SK-MEL-5 (cell line): ENCODE data around the gene CNN3. TPM values are rescaled to one million over a fixed set of nuclear protein-coding genes. Genes with fewer than 3 reads are reported as not detected.
"Not testable (repeated sequence)": the region's sequence is repeated elsewhere in the genome, so short reads cannot be mapped to it uniquely, and the experiment has no call there.

ENCODE experiments used
- DNase-seq: peaks from one replicate; pipeline ENCODE4 v3.0.0-alpha.2; 2016; ENCODE audit warnings: low read depth, low spot score
- in situ Hi-C: cut with HindIII; loops from 2 replicates; pipeline ENCODE4 v1.10.0; 2016; ENCODE audit warnings: low sequenced_read_pairs, high pct_unique_total_duplicates, low pct_unique_long_range_greater_than_20kb
- total RNA-seq: library from RNA; depleted of rRNA; stranded (reverse); fragments of >200 nt; shearing (Covaris generic); gene quantifications from 2 replicates; pipeline ENCODE4 v1.2.3, GENCODE V29; 2014

CNN3 gene
- total RNA-seq, 1 experiment from 2014 or later = 87.8 TPM

DNA sequence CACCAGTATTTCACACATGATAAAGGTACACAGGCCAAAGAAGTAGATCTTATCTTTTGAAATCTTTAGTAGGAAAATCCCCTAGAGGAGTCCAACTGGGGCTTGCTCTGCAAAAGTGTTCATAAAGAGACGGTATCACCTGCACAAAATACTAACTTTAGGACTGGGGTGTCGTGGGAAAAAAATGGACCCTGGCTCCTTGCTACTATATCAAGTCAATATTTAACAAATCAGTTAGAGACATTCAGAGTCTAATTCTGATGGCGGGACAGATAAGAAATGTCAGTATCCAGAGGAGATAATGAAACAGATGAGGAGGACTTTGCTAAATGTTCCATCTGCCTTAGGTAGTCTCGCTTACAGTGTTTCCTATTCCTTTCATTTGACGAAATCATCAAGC, 25.6 kb upstream of the CNN3 start:
- in situ Hi-C loops = no loop called here
- DNase-seq = no peak

DNA sequence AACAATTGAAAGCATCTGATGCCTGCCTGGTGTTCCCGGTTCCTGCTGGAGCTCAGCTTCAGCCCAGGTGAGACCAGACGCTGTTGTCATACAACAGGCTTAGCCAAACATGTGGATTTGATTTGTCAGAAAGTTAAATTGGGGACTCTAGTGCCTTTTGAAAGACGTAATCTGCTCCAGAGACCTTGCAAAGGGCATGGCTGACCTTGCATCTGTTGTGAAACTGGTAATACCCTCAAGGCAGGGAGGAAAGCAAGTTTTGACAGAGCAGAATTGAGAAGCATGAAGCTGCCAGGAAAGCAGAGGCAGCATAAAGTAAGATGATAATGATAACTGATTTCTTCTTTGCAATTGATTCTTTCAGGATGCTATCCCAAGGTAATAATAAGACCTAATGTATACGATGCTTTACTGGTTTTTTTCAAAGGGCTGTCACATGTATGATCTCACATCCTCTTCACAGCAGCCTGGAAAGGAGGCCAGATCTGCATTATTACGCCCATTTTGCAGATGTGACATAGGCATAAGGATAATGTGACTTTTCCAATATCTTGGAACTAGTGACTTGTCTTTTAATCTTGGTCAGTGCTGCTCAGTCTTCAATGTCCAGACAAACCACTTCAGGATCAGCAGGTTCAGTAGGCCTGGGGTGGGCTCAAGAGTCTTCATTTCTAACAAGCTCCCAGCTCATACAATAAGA, 24.7 kb upstream of the CNN3 start:
- in situ Hi-C loops = no loop called here
- peak; percentile 9 for DNase-seq

DNA sequence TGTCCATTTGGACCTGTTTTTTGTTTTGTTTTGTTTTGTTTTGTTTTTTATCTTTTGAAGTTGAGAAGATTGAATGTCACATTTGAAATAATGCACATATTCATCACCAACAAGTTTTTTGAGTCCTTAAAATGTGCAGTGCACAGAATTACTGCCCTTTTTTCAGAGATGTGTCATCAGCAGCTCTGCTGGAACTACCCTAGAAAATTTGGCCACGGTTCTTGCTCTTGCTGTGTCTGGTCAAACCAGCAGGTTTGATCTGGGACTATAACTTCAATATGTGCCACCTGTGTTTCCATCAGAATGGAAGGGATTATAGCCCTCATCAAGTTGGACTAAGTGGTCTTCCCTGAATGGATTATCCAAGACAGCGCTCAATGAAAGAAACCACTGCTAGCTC, 24.1 kb upstream of the CNN3 start:
- no peak for DNase-seq
- in situ Hi-C loops = no loop called here

DNA sequence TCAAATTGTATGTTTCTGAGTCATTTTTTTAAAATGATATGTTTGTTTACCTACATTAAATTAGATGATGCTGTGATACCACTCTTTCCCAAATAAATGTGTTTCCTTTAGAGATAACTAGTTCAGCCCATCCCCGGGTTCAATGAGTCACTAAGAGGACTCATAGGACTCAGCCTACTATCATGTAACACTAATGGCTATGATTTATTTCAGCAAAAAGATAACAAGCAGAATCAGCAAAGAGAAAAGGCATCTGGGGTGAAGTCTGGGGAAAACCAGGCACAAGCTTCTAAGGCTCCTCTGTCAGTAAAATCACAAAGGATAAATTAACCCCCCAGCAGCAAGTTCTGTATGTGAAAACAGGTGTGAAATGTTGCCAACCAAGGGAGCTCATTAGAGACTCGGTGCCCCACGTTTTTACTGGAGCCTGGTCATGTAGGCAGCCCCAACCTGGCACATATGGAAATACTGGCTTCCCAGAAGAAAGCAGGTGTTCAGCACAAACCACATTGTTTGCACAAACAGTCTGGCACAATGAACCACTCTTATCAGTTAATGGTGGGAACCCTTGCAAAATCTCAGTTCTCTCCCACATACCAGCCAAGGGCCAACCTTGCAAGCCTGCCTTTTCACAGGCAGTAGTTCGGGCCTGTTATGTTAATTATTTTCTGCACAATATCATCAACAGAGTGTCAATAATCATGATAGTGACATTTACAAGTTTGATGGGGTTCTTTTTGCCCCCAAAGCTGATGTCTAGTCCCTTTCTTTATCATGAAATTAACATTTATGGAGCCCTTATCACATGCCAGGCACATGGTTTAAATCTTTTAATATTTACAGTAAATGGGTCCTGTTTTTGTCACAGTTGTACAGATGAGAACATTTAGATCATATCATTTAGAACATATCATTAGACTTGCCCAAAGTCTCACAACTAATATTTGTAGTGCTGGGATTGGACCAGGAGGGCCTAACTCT, 23.1 kb upstream of the CNN3 start:
- DNase-seq = no peak
- in situ Hi-C loops = no loop called here

- in situ Hi-C loops = no loop called here
- DNase-seq = no peak
Measured at GRCh38 chr1:94947437-94947836, 20.5 kb upstream of the CNN3 start.

GRCh38 chr1:94946886-94947285, 20.0 kb upstream of the CNN3 start:
- DNase-seq = no peak
- in situ Hi-C loops = no loop called here

DNA sequence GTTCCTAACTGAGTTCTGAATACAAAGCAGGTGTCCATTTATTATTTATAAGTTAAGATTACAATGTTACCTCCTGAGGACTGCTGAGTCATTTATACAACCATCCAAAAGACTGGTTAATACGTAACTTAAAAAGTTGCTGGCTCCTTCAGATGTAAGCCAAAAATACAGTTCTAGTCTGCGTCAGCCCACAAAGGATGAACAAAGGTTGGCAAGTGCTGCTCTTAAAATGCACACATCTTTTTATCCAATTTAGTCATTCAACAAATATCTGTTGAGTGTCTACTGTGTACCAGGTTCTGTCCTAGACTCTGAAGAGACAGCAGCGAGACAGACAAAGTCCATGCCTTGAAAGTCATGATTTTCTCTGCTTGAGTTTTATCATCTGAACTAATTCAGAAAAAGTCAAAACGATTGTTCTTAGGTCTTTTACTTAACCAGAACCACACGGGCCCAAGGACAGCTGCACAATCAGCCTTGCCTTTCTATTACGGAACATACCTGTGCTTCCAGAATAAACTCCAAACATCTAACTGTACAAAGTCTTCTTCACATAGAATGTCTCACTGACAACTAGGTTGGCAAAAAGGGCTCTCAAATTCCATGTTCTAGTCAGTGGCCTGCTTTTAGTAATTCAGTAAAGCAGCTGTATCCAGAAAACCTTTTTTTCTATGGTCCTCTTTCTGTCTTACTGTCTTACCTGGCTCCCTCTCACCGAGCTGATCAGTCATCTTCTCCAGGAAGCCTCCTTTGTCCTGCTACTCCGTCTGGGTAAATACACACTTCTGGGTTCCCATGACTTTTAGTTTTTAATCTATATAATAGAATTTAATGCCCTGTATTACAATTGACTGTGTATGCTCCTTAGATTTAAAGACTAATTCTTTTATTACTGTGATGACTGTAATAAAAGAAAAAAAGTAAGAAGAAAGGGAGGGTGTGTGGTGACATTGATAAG, 15.5 kb upstream of the CNN3 start:
- DNase-seq = no peak
- in situ Hi-C loops = no loop called here

GRCh38 chr1:94941480-94941879, 14.6 kb upstream of the CNN3 start:
- in situ Hi-C loops, DNase-seq: not testable (repeated sequence)

- in situ Hi-C loops = no loop called here
- no peak for DNase-seq
Measured at GRCh38 chr1:94940738-94941137, 13.8 kb upstream of the CNN3 start.

DNA sequence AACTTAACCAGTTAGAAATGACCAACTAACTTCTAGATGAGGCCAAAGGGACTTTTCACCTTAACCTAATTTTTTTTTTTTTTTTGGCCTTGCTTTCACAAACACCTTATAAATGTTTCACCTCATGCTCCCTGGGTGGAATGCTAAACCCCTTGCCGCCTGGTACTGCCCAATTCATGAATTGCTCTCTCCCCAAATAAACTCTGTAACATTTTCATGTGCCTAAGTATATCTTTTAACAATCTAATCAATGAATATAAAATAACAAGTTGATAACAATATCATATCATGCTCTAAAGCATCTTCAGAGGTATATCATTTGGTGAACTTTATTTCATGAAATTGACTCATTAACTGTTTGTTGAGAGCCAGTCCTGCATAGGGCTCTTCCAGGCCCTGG, 10.9 kb upstream of the CNN3 start:
- no peak for DNase-seq
- in situ Hi-C loops = no loop called here

DNA sequence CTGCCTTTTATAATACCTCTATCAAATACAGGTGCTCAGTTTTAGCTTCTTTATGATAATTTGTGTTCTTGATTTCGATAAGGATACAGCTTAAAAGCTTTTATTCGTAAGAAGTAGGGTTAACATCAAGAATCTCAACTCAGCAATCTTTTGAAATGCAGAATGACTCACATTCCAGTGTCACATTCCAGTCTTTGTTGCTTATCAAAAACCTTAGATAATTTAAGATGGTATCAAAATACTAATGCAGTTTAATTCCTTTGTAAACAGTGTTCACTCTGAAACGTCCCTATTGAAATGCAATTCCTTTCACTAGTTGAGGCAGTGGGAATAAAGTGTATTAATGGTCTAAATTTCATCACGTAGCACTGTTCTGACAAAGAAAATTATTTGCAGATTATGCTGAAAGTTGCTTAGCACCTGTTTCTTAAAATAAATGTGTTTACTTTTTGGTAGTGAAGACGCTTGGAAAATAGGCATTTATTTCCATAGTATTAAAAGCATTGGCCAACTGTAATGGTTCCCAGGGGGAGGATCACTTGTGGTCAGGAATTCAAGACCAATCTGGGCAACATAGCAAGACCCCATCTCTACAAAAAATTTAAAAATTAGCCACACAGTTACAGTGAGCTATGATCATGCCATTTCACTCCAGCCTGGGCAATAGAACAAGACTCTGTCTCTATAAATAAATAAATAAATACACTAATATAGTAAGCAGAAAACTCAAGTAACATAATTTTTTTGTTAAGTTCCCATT, 10.1 kb upstream of the CNN3 start:
- in situ Hi-C loops = no loop called here
- no peak for DNase-seq

DNA sequence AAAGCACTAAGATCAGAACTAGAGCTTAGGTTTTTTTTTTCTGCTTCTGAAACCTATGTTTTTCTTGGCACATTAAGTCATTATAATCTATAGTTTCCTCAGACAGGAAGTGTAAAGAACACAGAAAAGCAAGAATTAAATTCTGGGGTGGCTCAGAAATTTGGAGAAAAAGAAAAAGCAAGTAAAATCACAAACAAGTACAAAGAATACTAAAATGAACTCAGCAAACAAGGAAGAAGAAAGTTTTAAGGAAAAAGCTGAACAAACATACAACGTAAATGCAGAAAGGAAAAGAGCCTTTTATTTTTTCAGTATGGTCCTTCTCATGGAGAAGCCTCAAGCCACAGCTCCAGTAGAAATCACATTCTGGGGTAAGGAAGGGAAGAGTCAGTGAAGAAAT, 8.6 kb upstream of the CNN3 start:
- DNase-seq = no peak
- in situ Hi-C loops = no loop called here

DNA sequence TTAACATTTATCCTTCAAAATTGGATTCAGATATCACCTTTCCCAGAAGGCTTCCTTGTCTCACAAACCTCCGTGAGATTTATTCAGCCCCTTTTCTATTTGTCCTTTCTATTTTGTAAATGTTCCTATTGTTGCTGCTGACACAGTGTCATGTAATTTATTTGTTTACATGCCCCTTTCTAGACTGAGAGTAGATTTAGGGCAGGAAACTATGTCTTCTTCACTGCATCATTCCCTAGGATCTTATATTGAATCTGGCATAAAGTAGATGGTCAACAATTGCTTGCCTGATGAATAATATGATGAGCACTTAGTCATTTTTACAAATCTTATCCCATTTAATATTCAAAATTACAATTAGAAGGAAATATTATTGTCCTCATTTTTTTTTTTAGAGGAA, 8.1 kb upstream of the CNN3 start:
- DNase-seq = no peak
- in situ Hi-C loops = no loop called here

DNA sequence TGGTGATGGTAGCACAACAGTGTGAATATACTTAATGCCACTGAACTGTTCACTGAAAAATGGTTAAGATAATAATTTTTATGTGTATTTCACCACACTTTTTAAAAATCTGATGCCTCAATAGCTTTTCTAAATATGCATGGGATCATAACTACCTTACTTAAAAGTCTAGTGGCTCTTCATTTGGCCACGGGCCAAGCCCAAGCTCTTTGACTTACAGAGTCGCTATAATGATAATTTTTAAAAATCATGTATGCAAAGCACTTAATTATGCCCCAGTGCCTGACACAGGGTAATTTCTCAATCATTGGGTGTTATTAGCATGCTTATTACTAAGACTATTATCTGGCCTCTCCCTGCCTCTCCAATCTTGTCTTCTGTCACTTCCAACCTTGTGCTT, 7.6 kb upstream of the CNN3 start:
- no peak for DNase-seq
- in situ Hi-C loops = no loop called here

DNA sequence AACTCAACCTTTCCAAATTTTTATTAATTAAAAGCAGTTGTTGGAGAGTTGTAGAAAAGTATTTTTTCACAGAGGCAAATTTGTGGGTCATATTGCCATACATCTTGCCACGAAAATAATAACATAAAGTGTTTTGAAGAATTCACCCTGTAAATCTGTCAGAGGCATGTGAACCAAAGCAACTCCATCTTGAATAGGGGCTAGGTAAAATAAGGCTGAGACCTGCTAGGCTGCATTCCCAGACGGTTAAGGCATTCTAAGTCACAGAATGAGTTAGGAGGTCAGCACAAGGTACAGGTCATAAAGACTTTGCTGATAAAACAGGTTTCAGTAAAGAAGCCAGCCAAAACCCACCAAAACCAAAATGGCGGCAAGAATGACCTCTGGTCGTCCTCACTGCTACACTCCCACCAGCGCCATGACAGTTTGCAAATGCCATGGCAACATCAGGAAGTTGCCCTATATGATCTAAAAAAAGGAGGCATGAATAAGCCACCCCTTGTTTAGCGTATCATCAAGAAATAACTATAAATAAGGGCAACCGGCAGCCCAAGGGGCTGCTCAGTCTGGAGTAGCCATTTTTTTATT, 4.4 kb upstream of the CNN3 start:
- DNase-seq = no peak
- in situ Hi-C loops = no loop called here

- in situ Hi-C loops = no loop called here
- DNase-seq = no peak
Measured at GRCh38 chr1:94929351-94930217, 2.7 kb upstream of the CNN3 start.
